HL-60 (cell line): ENCODE results near the gene ZFP36L1.

Experiments used
- DNase-seq, 2 experiments: peaks; one replicate each; pipeline ENCODE4 v3.0.0-alpha.2; 2010 to 2020; ENCODE audit warnings: low read depth in 1 of 2, low spot score in 1 of 2
- H3K27ac ChIP-seq: fragments of 250-450 bp; sonication (Bioruptor Pico); replicated peaks from 2 replicates; pipeline ENCODE4 v1.5.1; 2020; ENCODE audit warnings: mild to moderate bottlenecking, moderate library complexity
- H3K27me3 ChIP-seq: fragments of 250-450 bp; sonication (Bioruptor Pico); 2 replicates; pipeline ENCODE4 v1.5.1; 2021; ENCODE audit warnings: mild to moderate bottlenecking, moderate library complexity; ENCODE audit not compliant: insufficient read depth, poor library complexity, severe bottlenecking
- H3K4me3 ChIP-seq: replicated peaks from 2 replicates; pipeline ENCODE4 v1.5.1; 2011; ENCODE audit warnings: mild to moderate bottlenecking, control low read depth, low read length; ENCODE audit not compliant: insufficient read depth
- CTCF ChIP-seq: IDR thresholded peaks from one replicate; pipeline ENCODE4 v1.5.1; 2011; ENCODE audit warnings: low read length, control low read depth, inconsistent platforms; ENCODE audit not compliant: insufficient read depth
- GABPA ChIP-seq: IDR thresholded peaks from 2 replicates; pipeline ENCODE4 v1.6.1; 2012; ENCODE audit warnings: low read depth
- POLR2AphosphoS5 ChIP-seq: IDR thresholded peaks from 2 replicates; pipeline ENCODE4 v1.6.1; 2012; ENCODE audit warnings: low read depth
- REST ChIP-seq: IDR thresholded peaks from 2 replicates; pipeline ENCODE4 v1.6.1; 2012; ENCODE audit warnings: low read depth; ENCODE audit not compliant: insufficient replicate concordance
- SPI1 ChIP-seq: IDR thresholded peaks from 2 replicates; pipeline ENCODE4 v1.6.1; 2012; ENCODE audit warnings: low read depth, mild to moderate bottlenecking, borderline replicate concordance

Gene ZFP36L1

GRCh38 chr14:68815298-68816182, 22.7 kb upstream of the ZFP36L1 start:
- DNase-seq = no peak
- Histone ChIP-seq H3K27ac (no peak overlapping the region), H3K4me3 (no peak overlapping the region), H3K27me3 (no peaks in the 10 kb centered on the region)
- TF ChIP-seq POLR2AphosphoS5 = no peak
- no peak for TF ChIP-seq GABPA
- TF ChIP-seq CTCF = no peak
- TF ChIP-seq REST = no peak
- no peak for TF ChIP-seq SPI1

DNA sequence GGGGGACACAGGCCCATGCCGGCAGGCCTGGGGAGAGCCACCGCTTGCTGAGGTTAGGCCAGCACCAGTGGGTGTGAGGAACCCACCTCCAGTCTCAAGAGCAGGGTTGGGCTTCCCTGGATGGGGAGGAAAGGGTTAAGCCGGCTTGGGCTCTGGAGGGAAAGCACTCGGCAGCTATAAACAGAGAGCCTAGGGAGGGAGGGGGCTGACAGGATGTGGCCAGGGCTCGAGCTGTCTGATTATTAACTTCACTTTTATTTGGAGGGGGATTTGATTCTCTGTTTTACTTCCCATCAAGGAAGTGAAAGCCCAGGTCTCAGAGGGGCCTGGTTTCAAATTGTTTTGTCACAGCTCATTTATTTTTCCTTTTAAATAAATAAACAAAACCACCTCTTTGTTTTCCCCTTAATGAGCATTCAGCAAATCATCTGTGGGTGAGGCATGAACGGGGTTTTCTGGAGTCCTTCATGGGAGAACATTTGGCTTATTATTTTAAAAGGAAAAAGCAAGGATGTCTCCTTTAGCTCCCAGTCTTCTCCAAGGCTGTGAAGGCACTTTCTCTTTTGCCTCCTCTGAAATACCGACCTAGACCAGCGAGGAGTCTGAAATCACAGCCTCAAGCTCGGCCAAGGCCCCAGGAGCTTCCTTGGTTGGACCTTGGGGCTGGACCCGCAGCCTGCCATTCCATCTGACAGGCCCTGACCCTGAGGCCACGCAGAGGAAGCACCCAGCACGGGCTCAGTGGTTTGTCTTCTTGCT, 21.9 kb upstream of the ZFP36L1 start:
- TF ChIP-seq SPI1 = no peak
- no peak for TF ChIP-seq GABPA
- TF ChIP-seq POLR2AphosphoS5 = no peak
- no peak for TF ChIP-seq REST
- no peak for TF ChIP-seq CTCF
- DNase-seq = no peak
- no peaks in the 10 kb centered on the region for H3K27me3 ChIP-seq
- H3K27ac ChIP-seq = no peak overlapping the region
- no peak overlapping the region for H3K4me3 ChIP-seq

DNA sequence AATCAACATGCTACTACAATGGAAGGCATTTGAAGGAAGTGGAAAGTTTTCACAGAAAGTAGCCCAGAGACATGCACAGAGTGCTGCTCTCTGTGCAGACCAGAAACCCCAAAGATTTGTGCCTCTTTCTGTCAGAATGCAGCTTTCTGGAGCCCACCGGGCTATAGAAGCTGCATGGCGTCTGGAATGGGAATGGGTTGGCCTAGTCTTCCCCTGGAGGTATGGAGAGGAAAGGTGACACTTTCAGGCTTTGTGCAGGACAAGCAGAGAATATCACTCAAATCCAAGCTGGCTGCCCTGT, 21.3 kb upstream of the ZFP36L1 start:
- DNase-seq = no peak
- Histone ChIP-seq H3K27me3 (no peaks in the 10 kb centered on the region), H3K27ac (no peak overlapping the region), H3K4me3 (no peak overlapping the region)
- no peak for TF ChIP-seq GABPA
- TF ChIP-seq CTCF = no peak
- no peak for TF ChIP-seq POLR2AphosphoS5
